Activated gamma-delta T cell (primary cell): ENCODE results near the gene MGAT5.

Experiments used
- DNase-seq: peaks from one replicate; lab custom pipeline; 2025; lab: John Stamatoyannopoulos, UW

MGAT5 gene

GRCh38 chr2:134421556-134422328 is 167.9 kb downstream of the MGAT5 start:
- no peak for DNase-seq

- no peak for DNase-seq
Observed at GRCh38 chr2:134425724-134426496, 172.0 kb downstream of the MGAT5 start.

- DNase-seq = no peak
Observed at GRCh38 chr2:134426721-134427120, 172.8 kb downstream of the MGAT5 start.

GRCh38 chr2:134429886-134430285 is 176.0 kb downstream of the MGAT5 start:
- no peak for DNase-seq

GRCh38 chr2:134431838-134432434 is 178.1 kb downstream of the MGAT5 start:
- DNase-seq = no peak

- DNase-seq = no peak
Observed at GRCh38 chr2:134432435-134432883, 178.6 kb downstream of the MGAT5 start.

- no peak for DNase-seq
Observed at GRCh38 chr2:134433469-134433868, 179.6 kb downstream of the MGAT5 start.

GRCh38 chr2:134433979-134434378 is 180.1 kb downstream of the MGAT5 start:
- DNase-seq = no peak

GRCh38 chr2:134435505-134435904 is 181.6 kb downstream of the MGAT5 start:
- DNase-seq = no peak

GRCh38 chr2:134435936-134436335 is 182.1 kb downstream of the MGAT5 start:
- no peak for DNase-seq

- DNase-seq = no peak
Observed at GRCh38 chr2:134436706-134437105, 182.8 kb downstream of the MGAT5 start.

GRCh38 chr2:134438371-134438770 is 184.5 kb downstream of the MGAT5 start:
- no peak for DNase-seq

- no peak for DNase-seq
Observed at GRCh38 chr2:134440336-134440909, 186.6 kb downstream of the MGAT5 start.

- no peak for DNase-seq
Observed at GRCh38 chr2:134441153-134441863, 187.4 kb downstream of the MGAT5 start.

GRCh38 chr2:134443814-134444480 is 190.1 kb downstream of the MGAT5 start:
- DNase-seq = no peak

- no peak for DNase-seq
Observed at GRCh38 chr2:134445116-134445515, 191.2 kb downstream of the MGAT5 start.

- DNase-seq = no peak
Observed at GRCh38 chr2:134445985-134446382, 192.1 kb downstream of the MGAT5 start.

GRCh38 chr2:134446383-134447017 is 192.6 kb downstream of the MGAT5 start:
- DNase-seq = no peak

- no peak for DNase-seq
Observed at GRCh38 chr2:134447669-134448068, 193.8 kb downstream of the MGAT5 start.

GRCh38 chr2:134448650-134449049 is 194.8 kb downstream of the MGAT5 start:
- no peak for DNase-seq

- DNase-seq = no peak
Observed at GRCh38 chr2:134449157-134449556, 195.3 kb downstream of the MGAT5 start.
